ENCODE data around the gene C16orf87. TPM values are rescaled to one million over a fixed set of nuclear protein-coding genes. Genes with fewer than 3 reads are reported as not detected.

C16orf87 gene
- total RNA-seq, 1 experiment from 2014 or later, result 13.9 TPM

- no peak for DNase-seq (ENCODE audit: extremely low read depth, low read depth)
Measured at GRCh38 chr16:46762583-46762982, 68.4 kb downstream of the C16orf87 start.

GRCh38 chr16:46759309-46759708 is 71.7 kb downstream of the C16orf87 start:
- no peak for DNase-seq (ENCODE audit: extremely low read depth, low read depth)

- DNase-seq (ENCODE audit: extremely low read depth, low read depth), result no peak
Measured at GRCh38 chr16:46757339-46758050, 73.5 kb downstream of the C16orf87 start.

GRCh38 chr16:46756772-46757171 is 74.2 kb downstream of the C16orf87 start:
- DNase-seq (ENCODE audit: extremely low read depth, low read depth), result no peak

- no peak for DNase-seq (ENCODE audit: extremely low read depth, low read depth)
Measured at GRCh38 chr16:46753015-46753414, 78.0 kb downstream of the C16orf87 start.

DNA sequence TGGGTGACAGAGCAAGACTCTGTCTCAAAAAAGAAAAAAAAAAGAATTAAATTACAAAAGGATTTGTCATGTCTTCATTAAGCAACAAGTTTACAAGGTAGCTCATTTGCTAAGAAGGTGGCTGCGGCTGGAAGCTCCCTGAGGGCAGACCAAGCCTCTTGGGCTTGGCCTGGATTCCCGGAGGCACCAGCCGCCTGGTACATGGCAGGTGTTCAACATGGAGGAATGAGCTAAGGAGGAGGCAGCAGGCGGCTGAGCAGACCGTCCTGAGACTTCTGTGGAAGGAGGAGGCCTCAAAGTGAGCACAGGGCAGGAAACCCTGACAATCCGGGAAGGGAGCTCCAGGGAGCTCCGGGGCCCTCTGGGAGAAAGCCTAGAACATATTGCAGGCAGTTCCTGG is 79.6 kb downstream of the C16orf87 start:
- no peak for DNase-seq (ENCODE audit: extremely low read depth, low read depth)

DNA sequence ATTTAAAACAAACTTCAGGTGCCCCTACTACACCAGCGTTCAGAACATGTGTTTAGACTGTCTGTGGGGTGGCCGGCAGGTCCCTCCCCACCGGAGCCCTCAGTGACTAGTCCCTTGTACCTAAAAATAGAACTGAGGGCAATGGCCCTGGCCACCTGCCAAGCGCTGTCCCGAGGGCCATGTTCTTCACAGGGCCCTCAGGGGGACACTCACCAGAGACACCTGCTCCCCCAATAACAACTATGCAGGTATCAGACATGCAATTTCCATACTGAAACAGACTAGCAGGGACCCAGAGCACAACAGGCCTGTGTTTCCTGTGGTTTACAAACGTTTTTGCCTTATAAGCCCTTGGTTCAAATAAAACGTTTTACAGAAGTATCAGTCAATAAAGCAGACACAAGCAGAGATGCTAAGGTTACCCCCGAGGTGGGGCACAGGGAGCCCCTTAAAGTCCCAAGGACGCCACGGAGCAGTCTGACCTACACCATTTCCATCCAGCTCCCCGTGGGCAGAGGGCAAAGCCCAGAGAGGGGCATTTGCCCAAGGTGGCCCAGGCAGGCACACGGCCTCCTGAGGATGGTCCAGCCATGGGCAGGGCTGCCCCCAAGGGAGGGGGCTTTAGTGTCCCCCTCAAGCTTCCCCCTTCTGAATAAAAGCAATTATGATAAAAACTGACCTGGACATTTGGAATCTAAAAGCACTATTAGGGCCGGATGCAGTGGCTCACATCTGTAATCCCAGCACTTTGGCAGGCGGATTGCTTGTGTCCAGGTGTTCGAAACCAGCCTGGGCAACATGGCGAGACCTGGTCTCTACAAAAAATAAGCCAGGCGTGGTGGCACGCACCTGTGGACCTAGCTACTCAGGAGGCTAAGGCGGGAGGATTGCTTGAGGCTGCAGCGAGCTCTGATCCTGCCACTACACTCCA is 81.9 kb downstream of the C16orf87 start:
- no peak for DNase-seq (ENCODE audit: extremely low read depth, low read depth)

DNA sequence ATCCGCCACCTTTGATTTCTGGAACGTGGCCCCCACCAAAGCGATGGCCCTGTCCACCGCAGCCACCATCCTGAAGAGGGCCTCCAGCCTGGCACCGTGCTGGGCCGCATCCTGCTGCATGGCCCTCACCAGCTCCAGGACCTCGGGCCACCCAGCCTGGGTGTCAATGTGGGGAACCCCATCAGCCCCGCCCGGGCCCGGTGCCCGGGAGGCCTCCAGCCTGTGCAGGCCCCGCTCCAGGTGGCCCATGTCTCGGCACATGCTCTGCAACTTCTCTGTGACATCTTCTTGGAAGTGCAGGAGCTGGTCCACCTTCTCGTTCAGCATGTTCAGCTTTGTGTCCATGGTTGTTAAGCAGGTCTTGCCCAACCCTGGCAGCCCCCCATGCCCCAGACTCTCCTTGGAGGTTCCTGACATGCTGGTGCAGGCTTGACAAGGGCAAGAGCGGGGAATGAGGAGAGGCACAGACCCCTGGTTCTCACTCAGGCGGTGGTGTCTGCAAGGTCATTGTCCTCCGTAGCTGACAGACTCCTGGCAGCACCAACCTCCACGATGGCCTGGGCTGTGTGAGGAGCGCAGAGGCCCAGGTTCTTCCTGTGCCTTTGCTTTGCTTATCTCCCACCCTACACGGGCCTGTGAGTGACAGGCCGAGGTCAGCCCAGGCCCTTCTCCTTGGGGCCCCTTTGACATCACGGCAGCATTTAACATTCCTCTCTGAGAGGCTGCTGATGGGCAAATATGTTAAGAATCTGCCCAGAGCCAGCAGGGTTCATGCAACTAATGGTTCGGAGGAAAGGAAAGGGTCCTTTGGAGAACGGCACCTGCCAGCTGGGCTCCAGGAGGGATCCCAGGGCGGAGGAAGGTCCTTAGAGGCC is 83.0 kb downstream of the C16orf87 start, which contains the start of gene MYLK3:
TSS of gene MYLK3 (minus strand) at position 568 of the 875 bp plus-strand sequence. CDS start at position 417, 151 bp downstream.
- no peak for DNase-seq (ENCODE audit: extremely low read depth, low read depth)

DNA sequence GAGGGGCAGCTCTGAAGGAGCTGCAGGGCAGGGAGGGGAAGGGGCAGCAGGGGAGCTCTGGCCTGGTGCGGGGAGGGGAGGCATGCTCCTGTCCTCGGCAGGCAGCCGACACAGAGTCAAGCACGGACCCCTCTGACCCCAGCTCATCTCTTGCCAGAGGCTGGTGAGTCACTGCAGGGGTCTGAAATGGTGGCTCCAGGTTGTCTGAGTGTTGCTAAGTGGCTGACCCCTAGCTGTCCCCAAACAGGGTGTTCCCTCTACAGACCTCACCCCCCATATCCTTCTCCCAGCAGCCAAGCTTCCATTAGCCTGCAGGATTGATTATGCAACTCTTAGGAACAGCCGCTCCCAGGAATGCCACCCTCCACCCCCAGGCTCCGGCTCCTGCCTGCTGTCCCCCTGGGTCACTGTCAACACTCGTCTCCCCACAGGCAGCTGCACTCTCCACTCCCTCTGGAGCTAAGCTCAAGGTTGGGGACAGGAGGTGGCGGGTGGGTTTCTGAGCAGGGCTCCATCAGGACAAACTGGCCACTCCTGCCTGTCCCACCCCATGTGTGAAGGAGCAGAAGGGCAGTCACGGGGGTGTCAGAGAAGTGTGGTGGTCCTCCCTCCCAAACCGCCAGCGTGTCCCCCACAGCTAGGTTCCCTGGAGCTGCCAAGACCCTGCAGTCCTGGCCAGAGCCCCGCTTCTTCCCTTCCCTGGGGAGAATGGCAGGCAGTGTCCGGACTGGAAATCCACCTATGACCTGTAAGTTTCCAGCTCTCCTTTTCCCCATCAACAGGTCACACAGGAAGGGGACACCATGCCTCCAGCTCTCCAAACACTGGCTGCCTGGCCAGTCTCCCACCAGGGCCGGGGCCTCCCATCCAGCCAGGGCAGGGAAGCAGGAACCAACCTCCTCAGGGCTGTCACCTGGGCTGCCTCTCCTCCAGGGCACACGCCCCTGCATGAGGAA is 83.9 kb downstream of the C16orf87 start:
- no peak for DNase-seq (ENCODE audit: extremely low read depth, low read depth)

Small RNA genes within 50 kb of the gene (small RNA-seq; reads per million reads assigned to genes)
- gene AC007225.2, result 0 reads per million in 2 experiments

Other genes with a start within 250 kb of the C16orf87 start
- gene SHCBP1, start 209.8 kb downstream of the C16orf87 start, total RNA-seq (2014; rRNA removed; shearing (Covaris generic)), result 17.6 and 23.6 TPM in 2 replicates
- 85.3 and 119 TPM in 2 replicates for gene VPS35, start 142.0 kb downstream of the C16orf87 start, total RNA-seq (2014; rRNA removed; shearing (Covaris generic))
- gene ORC6, start 141.5 kb downstream of the C16orf87 start, total RNA-seq (2014; rRNA removed; shearing (Covaris generic)), result 24.3 and 29.1 TPM in 2 replicates
- gene MYLK3, start 82.8 kb downstream of the C16orf87 start, total RNA-seq (2014; rRNA removed; shearing (Covaris generic)), result 0.10 and 0.40 TPM in 2 replicates
- 22.9 and 23.3 TPM in 2 replicates for gene GPT2, start 53.2 kb upstream of the C16orf87 start, total RNA-seq (2014; rRNA removed; shearing (Covaris generic))
- gene DNAJA2, start 142.5 kb upstream of the C16orf87 start, total RNA-seq (2014; rRNA removed; shearing (Covaris generic)), result 99.5 and 110 TPM in 2 replicates